ENCODE measurements around the gene MALT1. TPM values are rescaled to one million over a fixed set of nuclear protein-coding genes. Genes with fewer than 3 reads are reported as not detected.
A peak's percentile ranks its signal among the peaks of the same experiment; 100 is the strongest.

MALT1 gene
- total RNA-seq, 6 donors from 2014 or later = 17.1 to 29.3 (median 24.6) TPM

- Histone ChIP-seq H3K9me3 (no peaks in the 10 kb centered on the region), H3K4me1 (peaks cover 0 to 6% (median 0%) of the 10 kb centered on the region in 4 donors), H3K27ac (no peak overlapping the region), H3K36me3 (no peaks in the 10 kb centered on the region), H3K27me3 (no peaks in the 10 kb centered on the region), H3K4me3 (no peak overlapping the region)
- TF ChIP-seq POLR2A (IDR thresholded peaks at IDR 0.05) (no peak), EP300 (IDR thresholded peaks at IDR 0.05) (no peak), POLR2AphosphoS5 (IDR thresholded peaks at IDR 0.05) (no peak)
- TF ChIP-seq, protein P1, sequence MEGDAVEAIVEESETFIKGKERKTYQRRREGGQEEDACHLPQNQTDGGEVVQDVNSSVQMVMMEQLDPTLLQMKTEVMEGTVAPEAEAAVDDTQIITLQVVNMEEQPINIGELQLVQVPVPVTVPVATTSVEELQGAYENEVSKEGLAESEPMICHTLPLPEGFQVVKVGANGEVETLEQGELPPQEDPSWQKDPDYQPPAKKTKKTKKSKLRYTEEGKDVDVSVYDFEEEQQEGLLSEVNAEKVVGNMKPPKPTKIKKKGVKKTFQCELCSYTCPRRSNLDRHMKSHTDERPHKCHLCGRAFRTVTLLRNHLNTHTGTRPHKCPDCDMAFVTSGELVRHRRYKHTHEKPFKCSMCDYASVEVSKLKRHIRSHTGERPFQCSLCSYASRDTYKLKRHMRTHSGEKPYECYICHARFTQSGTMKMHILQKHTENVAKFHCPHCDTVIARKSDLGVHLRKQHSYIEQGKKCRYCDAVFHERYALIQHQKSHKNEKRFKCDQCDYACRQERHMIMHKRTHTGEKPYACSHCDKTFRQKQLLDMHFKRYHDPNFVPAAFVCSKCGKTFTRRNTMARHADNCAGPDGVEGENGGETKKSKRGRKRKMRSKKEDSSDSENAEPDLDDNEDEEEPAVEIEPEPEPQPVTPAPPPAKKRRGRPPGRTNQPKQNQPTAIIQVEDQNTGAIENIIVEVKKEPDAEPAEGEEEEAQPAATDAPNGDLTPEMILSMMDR (IDR thresholded peaks at IDR 0.05) = no peak
- no peak for ATAC-seq (ENCODE audit: low FRiP score in 2 of 2)
- 53 to 57% methylated on average over 14 of the region's 14 CpGs for WGBS, 2 donors
- DNase-seq = no peak
Measured at GRCh38 chr18:58761241-58761969, 90.1 kb downstream of the MALT1 start.

DNA sequence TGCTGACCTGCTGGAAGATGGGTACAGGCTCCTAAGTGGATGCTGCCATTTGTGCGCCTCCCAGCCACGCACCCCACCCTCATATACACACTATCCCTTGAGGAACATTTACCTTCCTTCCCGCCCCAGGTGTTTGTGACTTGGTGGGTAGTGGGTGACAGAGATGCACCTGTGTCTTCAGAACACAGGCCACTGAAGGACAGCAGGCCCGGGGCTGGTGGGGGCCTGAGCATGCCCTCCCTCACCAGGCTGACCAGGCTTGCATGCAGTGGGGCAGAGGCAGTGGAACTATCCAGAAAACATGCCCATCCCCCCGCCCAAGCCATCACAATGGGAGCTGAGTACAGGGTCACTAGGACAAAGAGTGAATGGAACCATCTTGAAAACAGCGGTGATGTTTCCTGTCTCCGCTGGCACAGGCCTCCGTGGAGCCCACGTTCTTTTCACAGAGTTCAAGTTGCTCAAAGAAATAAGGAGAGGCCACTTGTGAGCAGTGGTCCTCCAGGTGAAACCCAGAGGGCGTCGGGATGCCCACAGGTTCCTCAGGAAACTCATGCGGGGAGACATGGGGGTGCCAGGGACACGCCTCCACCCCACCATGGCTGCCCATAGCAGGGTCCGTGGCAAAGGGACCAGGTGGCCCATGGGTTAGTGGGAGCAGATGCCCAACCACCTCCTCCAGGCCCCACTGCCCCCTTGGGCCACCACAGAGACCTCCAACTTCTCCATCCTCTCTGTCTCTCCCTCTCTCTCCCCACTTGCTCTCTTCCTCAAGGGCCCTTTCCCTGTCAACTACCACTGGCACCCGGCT, 90.9 kb downstream of the MALT1 start:
- peak in 1 of 2 donors; percentile 9 for ATAC-seq (ENCODE audit: low FRiP score in 2 of 2)
- peak in 1 of 2 donors; percentile 40 for DNase-seq
- H3K4me3 ChIP-seq = no peak overlapping the region
- no peaks in the 10 kb centered on the region for H3K9me3 ChIP-seq
- WGBS, 2 donors = 87 to 89% methylated on average over 12 to 15 of the region's 15 CpGs
- H3K36me3 ChIP-seq = no peaks in the 10 kb centered on the region
- TF ChIP-seq, protein P1 (IDR thresholded peaks at IDR 0.05) = no peak
- TF ChIP-seq EP300 (IDR thresholded peaks at IDR 0.05) (no peak), POLR2A (IDR thresholded peaks at IDR 0.05) (no peak), POLR2AphosphoS5 (IDR thresholded peaks at IDR 0.05) (no peak)
- H3K4me1 ChIP-seq = peaks cover 0 to 6% (median 0%) of the 10 kb centered on the region in 4 donors
- no peaks in the 10 kb centered on the region for H3K27me3 ChIP-seq
- no peak overlapping the region for H3K27ac ChIP-seq

DNA sequence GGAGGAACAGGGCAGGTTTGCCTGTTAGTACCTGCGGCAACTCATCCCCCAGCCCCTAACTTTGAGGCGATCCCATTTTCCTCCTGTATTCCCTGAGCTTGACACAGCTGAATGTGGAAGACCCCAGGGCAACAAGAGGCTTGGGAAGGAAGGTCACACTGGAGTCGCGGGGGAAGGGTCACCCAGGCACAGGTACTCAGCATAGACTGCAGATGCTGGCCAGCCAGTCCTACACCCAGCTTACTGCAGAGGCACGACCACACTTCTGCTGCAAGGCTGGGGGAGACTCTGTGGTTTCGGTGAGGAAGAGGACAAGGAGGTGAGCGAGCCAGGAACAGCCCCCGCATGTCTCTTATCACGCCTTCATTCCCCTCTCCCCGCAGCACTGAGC, 91.5 kb downstream of the MALT1 start:
- TF ChIP-seq EP300 (IDR thresholded peaks at IDR 0.05) = no peak
- TF ChIP-seq, protein P1 (IDR thresholded peaks at IDR 0.05) = no peak
- no peak for TF ChIP-seq POLR2AphosphoS5 (IDR thresholded peaks at IDR 0.05)
- no peak for TF ChIP-seq POLR2A (IDR thresholded peaks at IDR 0.05)
- Histone ChIP-seq H3K4me3 (no peak overlapping the region), H3K27me3 (no peaks in the 10 kb centered on the region), H3K4me1 (peaks cover 0 to 6% (median 0%) of the 10 kb centered on the region in 4 donors), H3K27ac (no peak overlapping the region), H3K9me3 (no peaks in the 10 kb centered on the region), H3K36me3 (no peaks in the 10 kb centered on the region)
- WGBS, 2 donors = 83 to 85% methylated on average over 10 of the region's 10 CpGs
- DNase-seq = no peak
- no peak for ATAC-seq (ENCODE audit: low FRiP score in 2 of 2)

- H3K36me3 ChIP-seq = no peaks in the 10 kb centered on the region
- WGBS, 2 donors = 52 to 85% methylated on average over 3 of the region's 3 CpGs
Measured at GRCh38 chr18:58766164-58766563, 94.9 kb downstream of the MALT1 start.

More at GRCh38 chr18:58766164-58766563, 94.9 kb downstream of the MALT1 start:
- peaks cover 0 to 15% (median 9%) of the 10 kb centered on the region in 4 donors for H3K4me1 ChIP-seq
- H3K27me3 ChIP-seq = no peaks in the 10 kb centered on the region
- H3K4me3 ChIP-seq = no peak overlapping the region
- DNase-seq = no peak
- TF ChIP-seq POLR2A (IDR thresholded peaks at IDR 0.05) (no peak), EP300 (IDR thresholded peaks at IDR 0.05) (no peak), POLR2AphosphoS5 (IDR thresholded peaks at IDR 0.05) (no peak)
- TF ChIP-seq, protein P1 (IDR thresholded peaks at IDR 0.05) = no peak
- no peak for ATAC-seq (ENCODE audit: low FRiP score in 2 of 2)
- H3K27ac ChIP-seq = no peak overlapping the region
- H3K9me3 ChIP-seq = no peaks in the 10 kb centered on the region
